ENCODE measurements around the gene GEN1. TPM values are rescaled to one million over a fixed set of nuclear protein-coding genes. Genes with fewer than 3 reads are reported as not detected.

Gene GEN1
- total RNA-seq, 3 donors from 2014 or later: 12.9 to 31.4 (median 20.1) TPM

- no peaks in the 10 kb centered on the region for H3K9me3 ChIP-seq
- H3K4me1 ChIP-seq (ENCODE audit: low read depth): no peaks in the 10 kb centered on the region
- ATAC-seq (no peak), DNase-seq (no peak)
- intact Hi-C loops (cut with DNase I, micrococcal nuclease): no loop called here
- no peaks in the 10 kb centered on the region for H3K36me3 ChIP-seq (ENCODE audit: low read depth)
- H3K4me3 ChIP-seq: no peak overlapping the region
- no peak for TF ChIP-seq CTCF (IDR thresholded peaks at IDR 0.05)
These were observed 40.6 kb upstream of the GEN1 start for GRCh38 chr2:17713291-17713690.

- H3K4me3 ChIP-seq: no peak overlapping the region
- DNase-seq: no peak
- no peaks in the 10 kb centered on the region for H3K9me3 ChIP-seq
- peaks cover 3% of the 10 kb centered on the region for H3K36me3 ChIP-seq (ENCODE audit: low read depth)
- no peak for ATAC-seq
- no peak for TF ChIP-seq CTCF (IDR thresholded peaks at IDR 0.05)
- H3K4me1 ChIP-seq (ENCODE audit: low read depth): no peaks in the 10 kb centered on the region
- intact Hi-C loops (cut with DNase I, micrococcal nuclease): no loop called here
These were observed 36.3 kb upstream of the GEN1 start for GRCh38 chr2:17717666-17718065.

GRCh38 chr2:17718689-17719088, 35.2 kb upstream of the GEN1 start:
- Histone ChIP-seq H3K9me3 (no peaks in the 10 kb centered on the region), H3K4me3 (no peak overlapping the region), H3K4me1 (ENCODE audit: low read depth) (no peaks in the 10 kb centered on the region), H3K36me3 (ENCODE audit: low read depth) (peaks cover 3% of the 10 kb centered on the region)
- intact Hi-C loops (cut with DNase I, micrococcal nuclease): no loop called here
- no peak for TF ChIP-seq CTCF (IDR thresholded peaks at IDR 0.05)
- DNase-seq (no peak), ATAC-seq (no peak)

GRCh38 chr2:17719562-17720371, 34.2 kb upstream of the GEN1 start:
- Histone ChIP-seq H3K4me3 (no peak overlapping the region), H3K4me1 (ENCODE audit: low read depth) (no peaks in the 10 kb centered on the region), H3K36me3 (ENCODE audit: low read depth) (peaks cover 3% of the 10 kb centered on the region), H3K9me3 (no peaks in the 10 kb centered on the region)
- no peak for DNase-seq
- intact Hi-C loops (cut with DNase I, micrococcal nuclease): no loop called here
- TF ChIP-seq CTCF (IDR thresholded peaks at IDR 0.05): peak; percentile 46
- peak; percentile 45 for ATAC-seq

- DNase-seq: no peak
- no peaks in the 10 kb centered on the region for H3K4me1 ChIP-seq (ENCODE audit: low read depth)
- H3K4me3 ChIP-seq: no peak overlapping the region
- no peaks in the 10 kb centered on the region for H3K9me3 ChIP-seq
- TF ChIP-seq CTCF (IDR thresholded peaks at IDR 0.05): no peak
- intact Hi-C loops (cut with DNase I, micrococcal nuclease): no loop called here
- no peaks in the 10 kb centered on the region for H3K36me3 ChIP-seq (ENCODE audit: low read depth)
- ATAC-seq: no peak
These were observed 25.7 kb upstream of the GEN1 start for GRCh38 chr2:17728210-17728609.

Data from mucosa of descending colon (tissue), 3 donors.